Neural cell (in vitro differentiated cells): ENCODE data around the gene RRAGD. TPM values are rescaled to one million over a fixed set of nuclear protein-coding genes. Genes with fewer than 3 reads are reported as not detected.
A peak's percentile ranks its signal among the peaks of the same experiment; 100 is the strongest.

Experiments
- H2AFZ ChIP-seq: fragments of 200-600, 300-800 bp; sonication (generic), shearing (Covaris generic); 2 replicates; pipeline ENCODE4 v1.6.0; 2014; ENCODE audit warnings: low read depth, mild to moderate bottlenecking, antibody characterized with exemption, low read length, moderate library complexity
- H3F3A ChIP-seq: fragments of 200-600 bp; shearing (Covaris generic); 2 replicates; pipeline ENCODE4 v1.6.1; 2016; ENCODE audit warnings: mild to moderate bottlenecking, moderate library complexity, mixed read lengths, antibody characterized with exemption, low read length; ENCODE audit not compliant: insufficient read depth, poor library complexity, severe bottlenecking
- H3K27ac ChIP-seq: fragments of 200-600, 300-800 bp; sonication (generic), shearing (Covaris generic); 2 replicates; pipeline ENCODE4 v1.5.1; 2014; ENCODE audit warnings: mild to moderate bottlenecking, low read length, moderate library complexity
- H3K27me3 ChIP-seq: fragments of 300-800, 200-600 bp; sonication (generic), shearing (Covaris generic); 2 replicates; pipeline ENCODE4 v1.6.0; 2014; ENCODE audit warnings: mild to moderate bottlenecking, low read depth, low read length, moderate library complexity; ENCODE audit not compliant: insufficient read depth
- H3K36me3 ChIP-seq: fragments of 300-800, 200-600 bp; sonication (generic), shearing (Covaris generic); 2 replicates; pipeline ENCODE4 v1.5.1; 2014; ENCODE audit warnings: mild to moderate bottlenecking, antibody characterized with exemption, low read length, moderate library complexity; ENCODE audit not compliant: insufficient read depth
- H3K4me2 ChIP-seq: fragments of 300-800, 200-600 bp; sonication (generic), shearing (Covaris generic); 2 replicates; pipeline ENCODE4 v1.6.0; 2014; ENCODE audit warnings: mild to moderate bottlenecking, low read length
- H3K4me3 ChIP-seq: fragments of 300-800, 200-600 bp; sonication (generic), shearing (Covaris generic); 2 replicates; pipeline ENCODE4 v1.5.1; 2014; ENCODE audit warnings: mild to moderate bottlenecking, low read length, moderate library complexity
- H3K79me2 ChIP-seq: fragments of 200-600 bp; shearing (Covaris generic); replicated peaks from 2 replicates; pipeline ENCODE4 v1.6.0; 2014; ENCODE audit warnings: mild to moderate bottlenecking, low read length, moderate library complexity; ENCODE audit not compliant: insufficient read depth
- H3K9ac ChIP-seq: fragments of 300-800, 200-600 bp; sonication (generic), shearing (Covaris generic); 2 replicates; pipeline ENCODE4 v1.6.1; 2016; ENCODE audit warnings: mild to moderate bottlenecking, low read length, mixed read lengths
- H3K9me2 ChIP-seq: fragments of 200-600 bp; shearing (Covaris generic); 2 replicates; pipeline ENCODE4 v1.6.1; 2016; ENCODE audit warnings: mild to moderate bottlenecking, low read length, mixed read lengths; ENCODE audit not compliant: insufficient read depth
- H3K9me3 ChIP-seq: fragments of 200-600, 300-800 bp; sonication (generic), shearing (Covaris generic); 2 replicates; pipeline ENCODE4 v1.6.1; 2016; ENCODE audit warnings: mild to moderate bottlenecking, mixed run types, low read length, moderate library complexity, mixed read lengths
- H4K20me1 ChIP-seq: fragments of 200-600 bp; shearing (Covaris generic); 2 replicates; pipeline ENCODE4 v1.6.1; 2016; ENCODE audit warnings: mild to moderate bottlenecking, mixed run types; ENCODE audit not compliant: insufficient read depth
- EP300 ChIP-seq: fragments of 450-650 bp; conservative IDR thresholded peaks from 2 replicates; pipeline ENCODE4 v1.6.1; 2014; ENCODE audit warnings: antibody characterized with exemption, mild to moderate bottlenecking, moderate library complexity; ENCODE audit not compliant: poor library complexity, severe bottlenecking
- EZH2 ChIP-seq: fragments of 200-600, 300-800 bp; shearing (Covaris generic), sonication (generic); IDR thresholded peaks from 2 replicates; pipeline ENCODE4 v1.6.1; 2014; ENCODE audit warnings: antibody characterized with exemption, low read length, borderline replicate concordance, mild to moderate bottlenecking; ENCODE audit not compliant: insufficient read depth, poor library complexity, severe bottlenecking
- MXI1 ChIP-seq: fragments of 450-650 bp; conservative IDR thresholded peaks from 2 replicates; pipeline ENCODE4 v1.6.1; 2014; ENCODE audit warnings: antibody characterized with exemption, mild to moderate bottlenecking; ENCODE audit not compliant: poor library complexity, severe bottlenecking
- POLR2AphosphoS5 ChIP-seq: IDR thresholded peaks from 2 replicates; pipeline ENCODE4 v1.6.1; 2012
- RAD21 ChIP-seq: fragments of 450-650 bp; conservative IDR thresholded peaks from 2 replicates; pipeline ENCODE4 v1.6.1; 2014; ENCODE audit warnings: antibody characterized with exemption, mild to moderate bottlenecking, moderate library complexity
- SMC3 ChIP-seq: fragments of 450-650 bp; conservative IDR thresholded peaks from 2 replicates; pipeline ENCODE4 v1.6.1; 2014; ENCODE audit warnings: antibody characterized with exemption, mild to moderate bottlenecking, moderate library complexity; ENCODE audit not compliant: poor library complexity
- TAF1 ChIP-seq: IDR thresholded peaks from 2 replicates; pipeline ENCODE4 v1.6.1; 2012; ENCODE audit warnings: low read depth
- polyA plus RNA-seq: library from polyadenylated mRNA; depleted of rRNA; stranded (reverse); fragments of >200 nt; gene quantifications from 2 replicates; pipeline ENCODE4 v1.2.3, GENCODE V29; 2014
- TF ChIP-seq, protein P1 (sequence below): IDR thresholded peaks from 2 replicates; pipeline ENCODE4 v1.6.1; 2012; ENCODE audit warnings: borderline replicate concordance
- TF ChIP-seq, protein P2 (sequence below): fragments of 450-650 bp; IDR thresholded peaks from 2 replicates; pipeline ENCODE4 v1.5.1; 2014; ENCODE audit warnings: antibody characterized with exemption, mild to moderate bottlenecking, moderate library complexity; ENCODE audit not compliant: poor library complexity, severe bottlenecking

The RRAGD gene
- polyA plus RNA-seq, 1 donor from 2014 or later: 34.1 TPM

GRCh38 chr6:89411145-89412070 is 665 bp downstream of the RRAGD start:
- Histone ChIP-seq H3K4me2 (peak overlapping the region; percentile 87), H3K9me3 (no peaks in the 10 kb centered on the region), H3K79me2 (peaks cover 18% of the 10 kb centered on the region), H3F3A (no peaks in the 10 kb centered on the region), H3K36me3 (no peaks in the 10 kb centered on the region), H3K9me2 (no peaks in the 10 kb centered on the region), H3K27ac (peak overlapping the region; percentile 83), H3K4me3 (peak overlapping the region; percentile 97), H3K27me3 (no peaks in the 10 kb centered on the region), H3K9ac (peak overlapping the region; percentile 95), H2AFZ (peak overlapping the region; percentile 86), H4K20me1 (no peaks in the 10 kb centered on the region)
- TF ChIP-seq POLR2AphosphoS5: peak; percentile 23
- TF ChIP-seq, protein P1, sequence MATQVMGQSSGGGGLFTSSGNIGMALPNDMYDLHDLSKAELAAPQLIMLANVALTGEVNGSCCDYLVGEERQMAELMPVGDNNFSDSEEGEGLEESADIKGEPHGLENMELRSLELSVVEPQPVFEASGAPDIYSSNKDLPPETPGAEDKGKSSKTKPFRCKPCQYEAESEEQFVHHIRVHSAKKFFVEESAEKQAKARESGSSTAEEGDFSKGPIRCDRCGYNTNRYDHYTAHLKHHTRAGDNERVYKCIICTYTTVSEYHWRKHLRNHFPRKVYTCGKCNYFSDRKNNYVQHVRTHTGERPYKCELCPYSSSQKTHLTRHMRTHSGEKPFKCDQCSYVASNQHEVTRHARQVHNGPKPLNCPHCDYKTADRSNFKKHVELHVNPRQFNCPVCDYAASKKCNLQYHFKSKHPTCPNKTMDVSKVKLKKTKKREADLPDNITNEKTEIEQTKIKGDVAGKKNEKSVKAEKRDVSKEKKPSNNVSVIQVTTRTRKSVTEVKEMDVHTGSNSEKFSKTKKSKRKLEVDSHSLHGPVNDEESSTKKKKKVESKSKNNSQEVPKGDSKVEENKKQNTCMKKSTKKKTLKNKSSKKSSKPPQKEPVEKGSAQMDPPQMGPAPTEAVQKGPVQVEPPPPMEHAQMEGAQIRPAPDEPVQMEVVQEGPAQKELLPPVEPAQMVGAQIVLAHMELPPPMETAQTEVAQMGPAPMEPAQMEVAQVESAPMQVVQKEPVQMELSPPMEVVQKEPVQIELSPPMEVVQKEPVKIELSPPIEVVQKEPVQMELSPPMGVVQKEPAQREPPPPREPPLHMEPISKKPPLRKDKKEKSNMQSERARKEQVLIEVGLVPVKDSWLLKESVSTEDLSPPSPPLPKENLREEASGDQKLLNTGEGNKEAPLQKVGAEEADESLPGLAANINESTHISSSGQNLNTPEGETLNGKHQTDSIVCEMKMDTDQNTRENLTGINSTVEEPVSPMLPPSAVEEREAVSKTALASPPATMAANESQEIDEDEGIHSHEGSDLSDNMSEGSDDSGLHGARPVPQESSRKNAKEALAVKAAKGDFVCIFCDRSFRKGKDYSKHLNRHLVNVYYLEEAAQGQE: no peak
- TF ChIP-seq MXI1: peak; percentile 12
- TF ChIP-seq RAD21: peak; percentile 13

GRCh38 chr6:89410788-89411144 is 1.3 kb downstream of the RRAGD start:
- H4K20me1 ChIP-seq: no peaks in the 10 kb centered on the region
- peak overlapping the region; percentile 95 for H3K9ac ChIP-seq
- H3K4me3 ChIP-seq: peak overlapping the region; percentile 97
- H3K9me3 ChIP-seq: no peaks in the 10 kb centered on the region
- no peaks in the 10 kb centered on the region for H3K36me3 ChIP-seq
- TF ChIP-seq, protein P1: no peak
- no peak for TF ChIP-seq POLR2AphosphoS5
- no peak for TF ChIP-seq RAD21
- TF ChIP-seq TAF1: no peak
- TF ChIP-seq MXI1: no peak
- TF ChIP-seq EP300: no peak
- no peak for TF ChIP-seq EZH2
- TF ChIP-seq SMC3: no peak
- TF ChIP-seq, protein P2, sequence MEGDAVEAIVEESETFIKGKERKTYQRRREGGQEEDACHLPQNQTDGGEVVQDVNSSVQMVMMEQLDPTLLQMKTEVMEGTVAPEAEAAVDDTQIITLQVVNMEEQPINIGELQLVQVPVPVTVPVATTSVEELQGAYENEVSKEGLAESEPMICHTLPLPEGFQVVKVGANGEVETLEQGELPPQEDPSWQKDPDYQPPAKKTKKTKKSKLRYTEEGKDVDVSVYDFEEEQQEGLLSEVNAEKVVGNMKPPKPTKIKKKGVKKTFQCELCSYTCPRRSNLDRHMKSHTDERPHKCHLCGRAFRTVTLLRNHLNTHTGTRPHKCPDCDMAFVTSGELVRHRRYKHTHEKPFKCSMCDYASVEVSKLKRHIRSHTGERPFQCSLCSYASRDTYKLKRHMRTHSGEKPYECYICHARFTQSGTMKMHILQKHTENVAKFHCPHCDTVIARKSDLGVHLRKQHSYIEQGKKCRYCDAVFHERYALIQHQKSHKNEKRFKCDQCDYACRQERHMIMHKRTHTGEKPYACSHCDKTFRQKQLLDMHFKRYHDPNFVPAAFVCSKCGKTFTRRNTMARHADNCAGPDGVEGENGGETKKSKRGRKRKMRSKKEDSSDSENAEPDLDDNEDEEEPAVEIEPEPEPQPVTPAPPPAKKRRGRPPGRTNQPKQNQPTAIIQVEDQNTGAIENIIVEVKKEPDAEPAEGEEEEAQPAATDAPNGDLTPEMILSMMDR: no peak
- no peaks in the 10 kb centered on the region for H3K27me3 ChIP-seq
- H3F3A ChIP-seq: no peaks in the 10 kb centered on the region
- H3K9me2 ChIP-seq: no peaks in the 10 kb centered on the region
- no peak overlapping the region for H2AFZ ChIP-seq
- H3K79me2 ChIP-seq: peaks cover 18% of the 10 kb centered on the region
- peak overlapping the region; percentile 87 for H3K4me2 ChIP-seq
- peak overlapping the region; percentile 83 for H3K27ac ChIP-seq
